SK-N-MC (cell line): Measurements from ENCODE around the gene AFF3.

ENCODE experiments used
- EZH2 ChIP-seq: fragments of 200-600 bp; sonication (generic); IDR thresholded peaks from one replicate; pipeline ENCODE4 v1.6.1; 2017; ENCODE audit warnings: antibody characterized with exemption
- POLR2AphosphoS5 ChIP-seq: IDR thresholded peaks from 2 replicates; pipeline ENCODE4 v1.6.1; 2012; ENCODE audit warnings: mild to moderate bottlenecking, low read depth, low read length, borderline replicate concordance

- TF ChIP-seq EZH2 (no peak), POLR2AphosphoS5 (no peak)
These were observed 415.2 kb downstream of the AFF3 start for GRCh38 chr2:99727199-99727598.
